GM12872 (cell line): ENCODE results near the gene PDGFRA.
A peak's percentile ranks its signal among the peaks of the same experiment; 100 is the strongest.

Source experiments
- TF ChIP-seq, protein P1 (sequence below): IDR thresholded peaks from 3 replicates; pipeline ENCODE4 v1.5.1; 2011; ENCODE audit warnings: low read depth, mild to moderate bottlenecking, low read length, moderate library complexity; ENCODE audit not compliant: insufficient read depth

Gene PDGFRA

DNA sequence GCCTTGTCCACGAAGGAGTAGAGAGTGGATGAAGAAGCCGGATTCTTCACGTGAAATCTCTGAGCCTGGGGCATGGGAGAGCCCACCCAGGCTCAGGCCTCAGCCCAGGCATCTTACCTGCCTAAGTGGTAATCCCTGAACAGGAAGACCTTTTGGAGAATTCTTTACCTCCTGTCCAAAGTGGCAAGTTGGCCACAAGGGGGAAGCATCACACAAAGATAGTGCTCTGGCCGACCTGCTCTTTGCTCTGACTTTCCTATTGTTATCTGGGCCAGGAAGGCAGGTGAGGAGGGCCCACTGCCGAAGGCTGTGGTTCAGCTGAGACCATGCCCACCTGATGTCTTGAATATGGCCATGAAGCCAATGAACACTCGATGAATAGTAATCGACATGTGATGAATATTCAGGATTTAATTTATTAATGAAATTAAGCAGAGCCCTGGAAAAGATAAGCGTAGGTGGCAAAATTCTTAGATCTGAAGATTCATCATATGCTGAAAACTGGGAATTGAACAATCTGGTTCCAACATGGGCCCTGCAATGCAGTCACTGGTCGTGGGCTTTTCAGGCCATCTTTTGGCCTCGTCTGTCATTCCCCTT is 93.8 kb downstream of the PDGFRA start:
- TF ChIP-seq, protein P1, sequence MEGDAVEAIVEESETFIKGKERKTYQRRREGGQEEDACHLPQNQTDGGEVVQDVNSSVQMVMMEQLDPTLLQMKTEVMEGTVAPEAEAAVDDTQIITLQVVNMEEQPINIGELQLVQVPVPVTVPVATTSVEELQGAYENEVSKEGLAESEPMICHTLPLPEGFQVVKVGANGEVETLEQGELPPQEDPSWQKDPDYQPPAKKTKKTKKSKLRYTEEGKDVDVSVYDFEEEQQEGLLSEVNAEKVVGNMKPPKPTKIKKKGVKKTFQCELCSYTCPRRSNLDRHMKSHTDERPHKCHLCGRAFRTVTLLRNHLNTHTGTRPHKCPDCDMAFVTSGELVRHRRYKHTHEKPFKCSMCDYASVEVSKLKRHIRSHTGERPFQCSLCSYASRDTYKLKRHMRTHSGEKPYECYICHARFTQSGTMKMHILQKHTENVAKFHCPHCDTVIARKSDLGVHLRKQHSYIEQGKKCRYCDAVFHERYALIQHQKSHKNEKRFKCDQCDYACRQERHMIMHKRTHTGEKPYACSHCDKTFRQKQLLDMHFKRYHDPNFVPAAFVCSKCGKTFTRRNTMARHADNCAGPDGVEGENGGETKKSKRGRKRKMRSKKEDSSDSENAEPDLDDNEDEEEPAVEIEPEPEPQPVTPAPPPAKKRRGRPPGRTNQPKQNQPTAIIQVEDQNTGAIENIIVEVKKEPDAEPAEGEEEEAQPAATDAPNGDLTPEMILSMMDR, result peak; percentile 77

DNA sequence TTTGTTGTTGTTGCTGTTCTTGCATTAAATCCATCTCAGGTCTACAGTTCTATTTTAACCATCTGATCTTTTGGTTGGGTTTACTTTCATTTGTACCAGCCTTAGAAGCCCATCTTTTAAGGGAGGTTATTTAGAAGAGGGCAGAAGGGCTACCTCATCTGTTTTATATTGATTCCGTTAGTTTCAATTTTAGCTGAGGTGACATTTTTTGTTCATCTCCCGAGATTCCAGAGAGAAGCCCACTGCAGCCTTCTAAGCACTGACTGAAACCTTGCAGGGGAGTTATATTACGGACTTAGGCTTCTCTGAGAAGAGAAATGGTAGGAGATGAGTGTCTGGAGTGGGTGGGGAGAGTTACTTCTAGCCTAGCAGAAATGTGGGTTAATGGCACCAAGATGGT is 101.8 kb downstream of the PDGFRA start:
- TF ChIP-seq, protein P1, result no peak

DNA sequence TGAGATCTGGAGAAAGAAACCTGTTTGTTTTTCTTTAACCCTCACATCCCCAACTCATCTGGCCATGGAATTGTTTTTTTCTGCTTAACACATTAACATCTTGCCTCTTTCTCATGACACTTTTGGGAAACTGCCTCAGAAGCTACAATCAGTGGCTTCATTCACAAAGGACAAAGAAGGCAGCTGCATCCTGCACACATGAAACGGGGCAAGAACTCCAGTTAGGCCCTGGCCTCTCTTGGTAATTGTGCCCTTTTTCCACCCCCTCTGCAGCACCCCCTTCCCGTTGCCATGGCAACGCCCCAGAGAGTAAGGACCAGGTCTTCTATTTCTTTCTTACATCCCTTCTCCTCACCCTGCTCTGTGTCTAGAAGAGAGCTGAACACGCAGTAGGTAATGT is 103.4 kb downstream of the PDGFRA start:
- TF ChIP-seq, protein P1, result no peak

DNA sequence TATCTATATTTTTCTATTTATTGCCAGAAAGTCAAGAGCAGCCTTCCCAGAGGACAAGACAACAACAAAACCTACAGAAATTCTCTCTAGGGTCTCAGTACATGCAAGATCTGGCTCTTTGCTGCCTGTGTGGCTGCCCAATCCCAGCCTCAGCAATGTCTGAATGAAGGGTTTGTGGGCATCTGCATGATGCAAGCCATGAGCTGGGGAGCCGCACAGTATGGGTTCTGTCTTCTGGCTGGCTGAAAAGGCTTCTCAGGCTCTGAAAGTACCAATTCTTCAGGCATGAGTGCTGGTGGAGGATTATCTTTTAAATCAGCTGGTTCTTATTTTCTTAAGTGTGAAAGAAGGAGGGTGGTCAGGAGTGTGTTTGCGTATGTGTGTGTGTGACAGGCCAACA is 104.6 kb downstream of the PDGFRA start:
- TF ChIP-seq, protein P1, result no peak

DNA sequence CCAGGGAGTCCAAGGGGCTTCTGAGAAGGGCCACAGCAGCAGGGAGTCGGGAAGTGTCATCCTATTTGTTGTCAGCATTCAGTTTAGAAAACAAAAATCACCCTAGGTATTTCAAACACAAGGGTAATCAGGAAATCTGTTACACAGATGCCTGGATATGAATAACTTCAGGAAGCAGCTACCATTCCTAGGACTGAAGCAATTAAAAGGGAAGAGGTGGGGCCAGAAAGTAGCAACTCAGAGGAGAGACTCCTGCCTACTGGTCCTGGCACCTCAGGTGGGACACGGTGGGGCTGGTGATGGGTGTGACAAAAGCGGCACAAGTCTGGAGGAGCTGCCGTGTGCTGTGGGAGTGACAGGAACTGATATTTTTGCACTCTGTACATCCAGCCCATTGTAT is 107.9 kb downstream of the PDGFRA start:
- TF ChIP-seq, protein P1, result no peak
